Mesothelial cell of epicardium (in vitro differentiated cells): ENCODE results near the gene CTNNA1. TPM values are rescaled to one million over a fixed set of nuclear protein-coding genes. Genes with fewer than 3 reads are reported as not detected.

ENCODE experiments used
- DNase-seq, 2 experiments: peaks; one replicate each; pipeline ENCODE4 v3.0.0; 2021; ENCODE audit warnings: low spot score in 2 of 2; ENCODE audit not compliant: unreplicated experiment in 2 of 2
- H3K27ac Mint-ChIP-seq: 2 replicates; pipeline ENCODE4 v1.8.0; 2021; ENCODE audit warnings: mixed read lengths
- H3K27me3 Mint-ChIP-seq: 2 replicates; pipeline ENCODE4 v1.8.0; 2021; ENCODE audit warnings: low read depth, mixed read lengths
- H3K36me3 Mint-ChIP-seq: 2 replicates; pipeline ENCODE4 v1.8.0; 2021; ENCODE audit warnings: mixed read lengths
- H3K4me1 Mint-ChIP-seq: 2 replicates; pipeline ENCODE4 v1.8.0; 2021; ENCODE audit warnings: mixed read lengths
- H3K4me3 Mint-ChIP-seq: 2 replicates; pipeline ENCODE4 v1.8.0; 2021; ENCODE audit warnings: mild to moderate bottlenecking, moderate library complexity, mixed read lengths
- H3K9me3 Mint-ChIP-seq: 2 replicates; pipeline ENCODE4 v1.8.0; 2021; ENCODE audit warnings: mixed read lengths
- total RNA-seq: library from RNA; stranded (reverse); gene quantifications from 3 replicates; pipeline ENCODE4 v1.2.1, GENCODE V29; 2021
- TF ChIP-seq, protein P1 (sequence below): fragments of 200-600 bp; sonication (generic); IDR thresholded peaks from one replicate; pipeline ENCODE4 v1.5.0; 2021; ENCODE audit warnings: antibody characterized with exemption; ENCODE audit not compliant: unreplicated experiment

The CTNNA1 gene
- total RNA-seq, 1 donor from 2014 or later: 427 TPM

DNA sequence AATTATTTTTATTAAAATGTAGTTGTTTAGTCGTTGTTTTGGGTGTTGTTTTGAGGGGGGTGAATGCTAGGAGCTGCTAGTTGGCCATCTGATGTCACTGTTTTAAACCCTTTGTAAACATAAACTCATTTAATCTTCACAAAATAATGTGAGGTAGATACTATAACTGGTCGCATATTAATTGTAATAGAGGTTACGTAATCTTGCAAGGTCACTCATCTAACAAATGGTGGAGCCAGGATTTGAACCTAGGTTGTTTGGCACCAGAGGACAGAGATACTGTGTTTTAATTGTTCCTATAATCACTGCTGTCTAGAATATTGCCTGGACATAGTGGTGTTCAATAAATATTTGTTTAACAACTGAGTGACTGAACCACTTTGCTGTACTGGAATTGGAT lies 67.5 kb downstream of the CTNNA1 start:
- DNase-seq: no peak
- Mint-ChIP-seq H3K9me3 (peaks cover 13% of the 10 kb centered on the region), H3K36me3 (peaks cover 28% of the 10 kb centered on the region), H3K4me1 (peaks cover under 1% of the 10 kb centered on the region), H3K27ac (no peak overlapping the region), H3K27me3 (no peaks in the 10 kb centered on the region), H3K4me3 (no peak overlapping the region)
- TF ChIP-seq, protein P1, sequence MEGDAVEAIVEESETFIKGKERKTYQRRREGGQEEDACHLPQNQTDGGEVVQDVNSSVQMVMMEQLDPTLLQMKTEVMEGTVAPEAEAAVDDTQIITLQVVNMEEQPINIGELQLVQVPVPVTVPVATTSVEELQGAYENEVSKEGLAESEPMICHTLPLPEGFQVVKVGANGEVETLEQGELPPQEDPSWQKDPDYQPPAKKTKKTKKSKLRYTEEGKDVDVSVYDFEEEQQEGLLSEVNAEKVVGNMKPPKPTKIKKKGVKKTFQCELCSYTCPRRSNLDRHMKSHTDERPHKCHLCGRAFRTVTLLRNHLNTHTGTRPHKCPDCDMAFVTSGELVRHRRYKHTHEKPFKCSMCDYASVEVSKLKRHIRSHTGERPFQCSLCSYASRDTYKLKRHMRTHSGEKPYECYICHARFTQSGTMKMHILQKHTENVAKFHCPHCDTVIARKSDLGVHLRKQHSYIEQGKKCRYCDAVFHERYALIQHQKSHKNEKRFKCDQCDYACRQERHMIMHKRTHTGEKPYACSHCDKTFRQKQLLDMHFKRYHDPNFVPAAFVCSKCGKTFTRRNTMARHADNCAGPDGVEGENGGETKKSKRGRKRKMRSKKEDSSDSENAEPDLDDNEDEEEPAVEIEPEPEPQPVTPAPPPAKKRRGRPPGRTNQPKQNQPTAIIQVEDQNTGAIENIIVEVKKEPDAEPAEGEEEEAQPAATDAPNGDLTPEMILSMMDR: no peak

DNA sequence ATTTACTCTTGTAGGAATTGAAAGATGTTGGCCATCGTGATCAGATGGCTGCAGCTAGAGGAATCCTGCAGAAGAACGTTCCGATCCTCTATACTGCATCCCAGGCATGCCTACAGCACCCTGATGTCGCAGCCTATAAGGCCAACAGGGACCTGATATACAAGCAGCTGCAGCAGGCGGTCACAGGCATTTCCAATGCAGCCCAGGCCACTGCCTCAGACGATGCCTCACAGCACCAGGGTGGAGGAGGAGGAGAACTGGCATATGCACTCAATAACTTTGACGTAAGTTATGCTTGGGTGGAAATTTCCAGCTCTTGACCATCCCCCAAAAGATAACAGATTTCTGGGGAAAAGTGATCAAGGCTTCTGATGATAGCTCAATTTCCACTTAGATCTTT lies 71.3 kb downstream of the CTNNA1 start:
- no peak overlapping the region for H3K27ac Mint-ChIP-seq
- H3K27me3 Mint-ChIP-seq: no peaks in the 10 kb centered on the region
- H3K4me3 Mint-ChIP-seq: no peak overlapping the region
- peaks cover 37% of the 10 kb centered on the region for H3K36me3 Mint-ChIP-seq
- TF ChIP-seq, protein P1: no peak
- peaks cover 7% of the 10 kb centered on the region for H3K4me1 Mint-ChIP-seq
- H3K9me3 Mint-ChIP-seq: no peaks in the 10 kb centered on the region
- no peak for DNase-seq

DNA sequence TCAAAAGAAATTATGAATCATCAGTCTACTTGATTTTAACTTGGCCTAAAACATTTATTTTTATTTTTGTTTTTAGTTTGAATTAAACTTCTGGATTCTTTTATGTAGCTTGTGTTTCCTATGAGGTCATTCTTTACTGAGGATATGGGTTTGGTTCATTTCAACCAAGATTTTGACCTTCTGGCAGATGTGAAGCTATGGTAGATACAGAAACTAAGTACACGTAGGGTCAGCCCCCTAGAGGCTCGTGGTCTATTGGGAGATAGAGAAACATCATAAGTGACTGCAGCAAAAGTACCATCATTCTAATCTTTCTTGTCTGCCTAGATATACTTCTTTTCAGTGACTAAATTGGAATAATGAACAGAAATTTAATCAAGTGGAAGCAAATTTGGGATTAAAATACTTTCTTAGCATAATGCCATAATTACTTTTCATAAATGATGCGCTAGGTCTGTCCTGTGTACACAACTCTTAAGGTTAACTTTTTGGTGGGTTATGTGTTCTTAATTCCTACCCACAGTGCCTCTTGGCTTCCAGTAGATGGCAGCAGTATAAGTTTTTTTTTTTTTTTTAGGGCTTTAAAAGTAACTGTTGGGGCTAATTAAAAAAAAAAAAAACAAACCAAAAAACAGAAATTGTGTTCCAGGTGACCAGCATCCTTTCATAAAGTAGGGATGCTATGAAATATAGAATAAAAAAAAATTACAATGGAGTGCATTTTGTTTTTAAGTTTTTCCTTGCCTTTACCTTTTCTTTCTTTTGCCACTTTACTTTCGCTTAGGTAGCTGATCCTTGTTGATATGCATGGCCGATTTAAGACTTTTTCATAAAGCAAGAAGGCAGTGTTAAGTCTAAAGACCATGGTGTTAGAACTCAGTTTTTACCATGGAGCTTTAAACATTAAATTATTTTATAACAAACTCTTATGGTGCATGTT lies 72.0 kb downstream of the CTNNA1 start:
- peaks cover 35% of the 10 kb centered on the region for H3K36me3 Mint-ChIP-seq
- TF ChIP-seq, protein P1: peak; percentile 63
- no peaks in the 10 kb centered on the region for H3K9me3 Mint-ChIP-seq
- H3K27me3 Mint-ChIP-seq: no peaks in the 10 kb centered on the region
- no peak overlapping the region for H3K4me3 Mint-ChIP-seq
- H3K4me1 Mint-ChIP-seq: peaks cover 7% of the 10 kb centered on the region
- no peak overlapping the region for H3K27ac Mint-ChIP-seq
- DNase-seq: no peak

DNA sequence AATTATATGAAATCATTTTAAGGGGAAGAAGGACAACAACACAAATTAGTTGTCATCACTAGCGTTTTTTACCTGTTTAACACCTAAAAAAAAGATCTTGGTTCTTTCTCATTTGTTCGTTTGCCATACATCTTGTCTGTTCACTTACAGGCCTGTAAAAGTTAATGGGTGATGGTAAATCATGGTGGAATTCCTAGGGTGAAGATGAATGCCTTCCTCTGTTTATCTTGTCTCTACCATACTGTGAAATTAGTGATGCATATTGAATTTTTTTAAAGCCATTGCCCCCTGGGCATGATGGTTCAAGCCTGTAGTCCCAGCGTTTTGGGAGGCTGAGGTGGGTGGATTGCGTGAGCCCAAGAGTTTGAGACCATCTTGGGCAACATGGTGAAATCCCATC lies 75.3 kb downstream of the CTNNA1 start:
- no peaks in the 10 kb centered on the region for H3K27me3 Mint-ChIP-seq
- peaks cover 38% of the 10 kb centered on the region for H3K36me3 Mint-ChIP-seq
- TF ChIP-seq, protein P1: no peak
- H3K9me3 Mint-ChIP-seq: no peaks in the 10 kb centered on the region
- H3K4me3 Mint-ChIP-seq: no peak overlapping the region
- H3K4me1 Mint-ChIP-seq: peaks cover 13% of the 10 kb centered on the region
- H3K27ac Mint-ChIP-seq: no peak overlapping the region
- no peak for DNase-seq

DNA sequence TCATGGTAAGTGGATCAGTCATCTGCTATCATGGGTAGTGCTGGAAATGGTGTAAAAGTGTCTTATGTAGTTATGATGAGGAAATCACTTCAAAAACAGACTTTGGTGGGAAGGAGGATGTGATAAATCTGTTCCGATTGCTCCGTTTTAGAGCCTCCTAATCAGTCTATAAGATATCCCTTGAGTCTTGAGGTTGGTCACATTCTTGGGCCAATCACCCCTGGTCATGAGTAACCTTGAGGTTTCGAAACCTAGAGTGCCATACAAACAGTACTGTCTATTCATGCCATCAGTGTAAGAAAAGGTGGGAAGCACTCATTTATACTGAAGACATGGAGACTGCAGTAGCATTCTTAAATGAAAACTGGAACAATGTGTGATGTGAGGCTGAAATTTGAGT lies 76.1 kb downstream of the CTNNA1 start:
- Mint-ChIP-seq H3K4me3 (no peak overlapping the region), H3K4me1 (peaks cover 20% of the 10 kb centered on the region), H3K27ac (peak overlapping the region; percentile 24), H3K36me3 (peaks cover 36% of the 10 kb centered on the region), H3K9me3 (no peaks in the 10 kb centered on the region), H3K27me3 (no peaks in the 10 kb centered on the region)
- TF ChIP-seq, protein P1: no peak
- DNase-seq: no peak
